HG02763 (cell line): Measurements from ENCODE around the gene SLCO2A1.

ENCODE experiments used
- ATAC-seq: cut with Tn5 transposase; IDR thresholded peaks from one replicate; pipeline ENCODE4 v1.9.1; 2021; ENCODE audit warnings: mild to moderate bottlenecking, moderate library complexity; ENCODE audit not compliant: unreplicated experiment

The SLCO2A1 gene

DNA sequence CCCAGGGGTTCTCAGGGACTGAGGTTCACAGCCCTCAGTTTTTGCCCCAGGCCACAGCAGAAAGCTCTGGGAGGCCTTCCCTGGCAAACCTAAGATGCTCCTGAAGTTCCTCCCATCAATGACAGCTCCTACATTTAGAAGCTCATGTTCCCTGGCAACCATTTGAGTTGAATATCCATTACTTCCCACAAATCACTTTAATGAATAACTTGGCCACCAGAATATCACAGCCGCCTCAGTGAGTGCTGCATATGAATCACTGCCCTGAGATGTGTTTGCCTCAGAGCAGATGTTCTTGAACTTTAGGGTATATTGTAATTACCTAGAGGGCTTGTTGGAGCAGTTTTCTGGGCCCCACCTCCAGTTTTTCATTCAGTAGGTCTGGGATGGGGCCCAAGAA, 27.4 kb downstream of the SLCO2A1 start:
- no peak for ATAC-seq

DNA sequence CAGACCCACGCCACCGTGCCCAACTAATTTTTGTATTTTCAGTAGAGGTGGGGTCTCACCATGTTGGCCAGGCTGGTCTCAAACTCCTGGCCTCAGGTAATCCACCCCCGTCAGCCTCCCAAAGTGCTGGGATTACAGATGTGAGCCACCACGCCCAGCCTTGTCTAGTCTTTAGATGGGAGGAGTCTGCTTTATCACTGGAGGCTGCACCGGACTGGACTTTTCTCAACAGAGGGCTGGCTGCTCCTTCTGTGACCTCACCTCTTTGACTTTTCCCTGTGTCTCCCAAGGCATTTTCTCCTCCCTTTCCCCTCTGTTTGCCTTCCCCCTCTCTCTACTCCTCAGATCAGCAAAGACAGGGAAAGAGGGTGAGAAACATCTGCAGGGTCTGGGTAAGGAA, 28.5 kb downstream of the SLCO2A1 start:
- ATAC-seq: no peak

DNA sequence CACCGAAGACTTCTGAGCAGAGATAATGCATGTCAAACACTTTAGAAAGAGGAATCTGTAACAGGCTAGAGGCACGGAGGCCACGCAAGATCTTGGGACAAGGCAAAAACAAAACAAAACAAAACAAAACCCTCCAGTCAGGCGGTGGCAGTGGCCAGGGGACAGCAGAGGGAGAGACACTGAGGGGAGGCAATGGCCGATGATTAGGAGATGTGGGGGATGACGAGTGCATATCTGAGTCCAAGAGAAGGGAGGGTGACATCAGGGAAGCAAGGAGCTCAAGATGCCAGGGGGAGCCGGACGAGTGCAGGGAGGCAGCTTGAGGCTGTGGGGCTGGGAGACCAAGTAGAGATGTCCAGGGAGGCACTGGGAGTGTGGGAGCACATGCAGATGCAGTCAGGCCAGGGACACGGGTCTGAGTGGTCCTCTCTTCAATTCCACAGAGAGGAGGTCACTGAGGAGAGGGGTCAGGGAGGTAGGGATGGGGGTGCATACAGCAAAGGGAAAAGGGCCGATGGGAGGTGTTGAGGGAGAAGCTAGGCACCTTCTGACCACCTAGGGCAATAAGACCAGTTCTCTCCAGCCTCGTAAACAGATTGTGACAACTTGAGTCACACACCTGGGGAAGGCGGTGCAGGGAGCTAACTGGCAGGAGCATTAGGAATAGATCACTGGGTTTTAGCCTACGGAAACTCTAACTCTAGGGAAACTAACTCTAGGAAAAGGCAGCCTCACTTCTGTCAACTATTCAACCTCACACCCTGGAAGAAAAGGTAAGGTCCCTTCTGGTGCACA, 29.6 kb downstream of the SLCO2A1 start:
- no peak for ATAC-seq

DNA sequence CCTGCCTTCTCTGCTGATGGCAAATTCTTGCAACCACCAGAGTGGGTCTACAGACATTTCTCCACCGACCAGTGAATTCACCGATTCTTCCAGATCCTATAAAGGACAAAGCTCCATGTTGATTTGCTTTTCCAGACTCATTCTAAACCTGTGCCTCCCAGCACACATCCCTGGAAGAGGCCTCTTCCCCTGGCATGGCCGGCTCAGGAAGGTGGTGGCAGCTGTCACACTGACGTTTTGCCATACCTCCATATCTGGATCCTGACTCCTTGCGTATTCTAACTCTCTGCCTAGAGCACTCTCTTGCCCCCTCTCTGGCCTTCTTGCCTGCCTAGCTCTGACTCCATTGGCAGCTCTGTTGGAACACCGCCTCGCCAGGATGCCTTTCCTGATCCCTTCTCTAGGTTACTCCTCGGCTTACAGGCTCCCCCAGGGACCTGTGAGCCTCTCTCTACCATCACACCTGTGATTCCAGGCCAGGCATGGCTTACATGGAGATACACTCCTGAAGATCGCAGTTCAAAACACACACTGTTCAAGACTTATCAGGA, 31.0 kb downstream of the SLCO2A1 start:
- ATAC-seq: no peak

DNA sequence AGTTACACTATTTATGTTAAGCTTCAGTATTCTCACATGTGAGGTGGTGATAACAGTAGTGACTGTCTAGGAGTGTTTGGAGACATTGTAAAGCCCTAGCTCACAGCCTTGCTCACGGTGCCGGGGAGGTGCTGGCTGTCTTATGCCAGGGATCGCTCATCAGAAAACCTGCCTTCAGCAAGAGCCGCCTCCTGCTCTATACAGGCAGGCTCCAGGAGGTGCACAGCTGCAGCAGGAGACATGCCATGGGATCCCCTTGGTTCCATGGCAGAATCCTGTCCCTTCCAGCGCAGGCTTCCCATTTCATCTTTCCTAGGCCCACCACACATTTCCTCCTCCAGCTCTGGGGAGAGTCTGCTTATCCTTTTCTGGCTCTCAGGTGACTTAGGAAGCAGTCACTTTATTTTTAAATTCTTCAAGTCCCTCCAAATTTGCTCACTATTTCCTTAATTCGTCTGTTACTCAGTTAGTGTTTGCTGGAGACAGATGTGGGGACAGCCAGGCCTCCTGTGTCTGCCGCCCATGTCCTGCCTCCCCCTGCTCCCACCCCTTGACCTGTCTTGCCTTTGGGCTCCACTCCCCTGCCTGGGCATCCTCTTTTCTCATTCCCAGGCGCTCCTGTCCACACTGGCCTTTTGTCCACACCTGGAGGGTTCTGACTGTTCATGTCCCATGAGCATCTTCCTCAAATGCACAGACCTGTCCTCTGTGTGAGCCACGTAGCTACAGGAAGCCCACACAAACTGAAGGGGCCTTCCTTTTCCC, 31.7 kb downstream of the SLCO2A1 start:
- no peak for ATAC-seq

DNA sequence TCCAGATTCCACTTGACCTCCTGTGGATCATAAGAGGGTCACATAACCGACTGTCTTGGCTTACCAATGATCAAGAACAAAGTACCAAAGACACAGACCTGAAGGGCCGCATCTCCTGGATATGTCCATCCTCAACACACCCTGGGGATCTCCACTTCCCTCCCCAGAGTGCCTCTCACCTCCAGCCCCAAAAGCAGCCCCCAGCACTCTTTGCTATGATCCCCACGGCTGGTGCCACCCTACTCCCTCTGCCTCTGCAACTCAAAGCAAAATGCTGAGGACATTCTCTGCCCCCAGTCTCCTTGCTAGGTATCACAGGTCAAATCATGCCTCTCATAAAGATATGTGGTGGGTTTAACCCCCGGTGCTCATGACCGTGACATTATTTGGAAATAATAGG, 32.7 kb downstream of the SLCO2A1 start:
- no peak for ATAC-seq

DNA sequence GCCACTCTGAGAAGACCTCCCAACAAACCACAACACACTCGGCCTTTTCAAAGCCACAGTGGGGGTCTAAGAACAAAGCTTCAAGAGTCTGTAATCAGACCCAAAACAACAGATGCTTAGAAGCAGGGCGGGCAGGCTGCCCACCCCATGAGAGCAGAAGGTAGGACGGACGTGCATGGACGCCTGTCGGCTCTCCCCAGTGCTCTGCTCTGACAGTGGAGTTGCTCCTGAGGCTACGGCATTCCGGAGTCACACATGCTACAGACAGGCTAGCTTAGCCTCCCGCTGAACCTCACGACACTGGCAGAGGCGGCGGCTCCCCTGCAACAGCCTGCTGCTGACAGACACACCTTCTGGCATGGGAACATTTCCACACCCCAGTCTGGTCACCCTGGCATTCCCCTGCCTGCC, 33.5 kb downstream of the SLCO2A1 start:
- ATAC-seq: no peak

DNA sequence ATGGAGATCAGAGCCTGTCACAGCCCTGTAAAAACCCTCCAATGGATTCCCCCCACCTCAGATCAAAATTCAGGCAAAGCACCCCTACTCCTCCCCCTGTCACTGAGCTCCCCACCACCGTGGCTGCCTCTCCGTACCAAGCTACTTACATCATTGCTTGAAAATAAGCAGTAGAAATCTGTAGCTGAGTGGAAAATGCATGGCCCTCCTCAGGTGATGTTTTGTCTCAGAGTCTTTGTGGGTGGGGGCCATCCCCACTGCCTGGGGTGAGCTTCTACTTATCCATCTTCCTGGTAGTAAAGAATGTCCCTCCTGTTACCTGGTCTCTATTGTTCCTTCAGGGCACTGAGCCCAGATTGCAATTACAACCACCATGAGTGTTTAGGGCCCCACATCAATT, 34.5 kb downstream of the SLCO2A1 start:
- no peak for ATAC-seq

DNA sequence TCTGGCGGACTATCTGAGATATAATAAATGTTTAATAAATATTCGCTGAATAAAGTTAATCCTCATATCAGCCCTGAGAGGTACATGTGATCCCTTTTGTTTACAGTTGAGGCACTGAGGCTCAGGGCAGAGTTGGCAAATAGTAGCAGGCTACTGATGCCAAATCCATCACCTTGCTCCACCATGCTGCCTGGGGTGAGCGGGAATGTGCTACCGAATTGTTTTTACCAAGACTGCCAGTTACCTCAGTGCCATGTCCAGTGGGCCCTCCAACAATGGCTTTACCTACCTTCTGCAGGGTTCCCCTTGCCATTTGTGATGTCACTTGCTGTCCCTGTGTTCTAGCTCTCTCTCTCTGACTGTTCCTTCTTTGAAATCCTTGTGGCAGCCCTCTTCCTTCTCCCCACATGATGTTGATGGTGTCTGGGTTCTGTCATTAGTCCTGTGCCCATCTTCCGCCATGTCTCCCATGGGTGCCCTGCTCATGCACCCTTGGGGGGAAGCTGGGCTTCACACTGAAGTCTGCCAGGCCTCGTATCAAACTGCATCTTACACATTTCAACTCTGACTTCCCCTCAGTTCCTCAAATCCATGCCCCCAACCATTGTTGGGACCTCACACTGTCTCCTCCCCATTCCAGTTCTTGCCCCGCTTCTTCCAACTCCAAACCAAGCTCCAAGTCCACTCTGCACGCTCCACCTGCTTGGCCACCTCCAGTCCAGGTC, 35.4 kb downstream of the SLCO2A1 start:
- no peak for ATAC-seq

DNA sequence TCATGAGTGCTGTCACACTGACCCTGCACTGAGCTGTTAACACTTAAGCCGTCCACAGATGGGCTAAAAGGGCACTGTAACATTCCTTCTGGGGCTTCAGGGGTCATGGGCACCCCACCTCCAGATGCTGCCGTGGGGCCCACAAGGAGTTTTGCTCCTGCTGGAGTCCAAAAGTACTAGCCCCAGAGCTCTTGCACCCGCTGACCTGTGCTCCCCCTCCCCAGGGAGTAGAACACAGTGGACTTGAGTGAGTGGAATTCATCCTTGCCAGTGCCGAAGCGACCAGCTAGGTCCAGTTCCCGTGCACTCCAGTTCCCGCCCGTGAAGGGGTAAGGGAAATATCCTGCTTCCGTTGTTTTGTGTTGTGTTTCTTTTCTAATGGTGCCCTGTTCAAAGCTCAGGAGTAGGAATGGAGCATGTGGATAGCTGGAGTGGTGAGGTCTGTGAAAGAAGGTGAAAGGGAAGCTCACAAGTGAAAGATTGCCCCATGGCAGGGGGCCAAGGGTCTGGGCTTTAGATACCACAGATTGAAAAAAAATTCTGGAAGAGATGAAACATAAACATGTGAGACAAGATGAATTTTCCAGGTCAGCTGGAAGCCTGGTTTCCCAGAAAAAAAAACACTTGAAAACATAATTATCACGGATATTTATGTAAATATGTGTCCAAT, 36.6 kb downstream of the SLCO2A1 start:
- no peak for ATAC-seq

DNA sequence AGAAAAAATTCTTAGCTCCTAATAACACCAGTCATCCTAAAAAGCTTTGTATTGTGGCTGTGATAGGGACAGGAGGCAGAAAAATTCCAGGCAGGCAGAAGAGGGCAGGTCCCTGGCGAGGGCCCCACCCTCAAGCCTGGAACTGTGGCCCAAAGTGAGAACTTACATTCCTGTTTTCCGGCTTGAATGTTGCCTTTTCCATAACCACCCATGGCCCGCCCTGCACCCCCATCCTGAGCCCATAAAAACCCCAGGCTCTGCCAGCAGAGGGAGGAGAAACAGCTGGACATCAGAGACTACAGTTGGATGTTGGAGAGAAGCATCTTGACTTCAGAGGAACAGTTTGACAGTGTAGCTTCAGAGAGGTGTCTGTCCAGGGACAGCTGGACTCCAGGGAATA, 37.3 kb downstream of the SLCO2A1 start:
- no peak for ATAC-seq

DNA sequence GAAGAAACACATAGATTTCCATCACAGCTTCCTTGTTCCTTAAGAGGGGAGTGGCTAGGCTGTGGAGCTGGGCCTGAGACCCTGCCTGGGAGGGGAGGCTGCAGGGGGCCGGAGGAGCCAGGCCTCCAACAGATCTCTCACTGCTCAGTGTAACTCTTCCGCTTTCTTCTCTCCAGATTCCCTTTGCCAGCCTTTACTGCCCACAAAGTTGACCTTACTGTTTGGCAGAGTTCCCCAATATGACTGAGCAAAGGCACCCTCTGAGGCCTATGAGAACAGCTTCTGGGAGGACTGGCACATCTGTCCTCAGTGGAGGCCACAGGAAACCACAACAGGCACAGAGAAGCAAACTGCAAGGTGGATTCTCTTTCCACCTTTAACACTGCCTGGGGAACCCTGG, 38.1 kb downstream of the SLCO2A1 start:
- no peak for ATAC-seq

DNA sequence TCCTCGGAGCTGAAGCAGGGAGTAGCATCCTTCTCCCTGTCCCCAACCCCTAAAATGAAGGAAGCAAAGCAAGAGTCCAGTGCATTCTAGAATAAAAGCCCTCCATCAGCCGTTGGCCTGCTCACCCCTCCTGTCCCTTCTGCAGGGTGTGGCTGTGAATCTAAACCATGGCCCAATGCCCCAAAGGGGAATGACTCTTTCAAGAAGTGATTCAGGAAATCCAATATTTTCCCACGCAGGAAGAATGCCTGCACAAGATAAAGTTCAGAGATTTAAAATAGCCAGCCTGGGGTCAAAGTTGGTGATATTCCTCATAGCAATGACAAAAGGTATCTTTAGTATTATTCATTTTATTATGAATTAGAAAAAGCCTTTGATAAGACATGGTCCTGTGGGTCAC, 38.5 kb downstream of the SLCO2A1 start:
- no peak for ATAC-seq

DNA sequence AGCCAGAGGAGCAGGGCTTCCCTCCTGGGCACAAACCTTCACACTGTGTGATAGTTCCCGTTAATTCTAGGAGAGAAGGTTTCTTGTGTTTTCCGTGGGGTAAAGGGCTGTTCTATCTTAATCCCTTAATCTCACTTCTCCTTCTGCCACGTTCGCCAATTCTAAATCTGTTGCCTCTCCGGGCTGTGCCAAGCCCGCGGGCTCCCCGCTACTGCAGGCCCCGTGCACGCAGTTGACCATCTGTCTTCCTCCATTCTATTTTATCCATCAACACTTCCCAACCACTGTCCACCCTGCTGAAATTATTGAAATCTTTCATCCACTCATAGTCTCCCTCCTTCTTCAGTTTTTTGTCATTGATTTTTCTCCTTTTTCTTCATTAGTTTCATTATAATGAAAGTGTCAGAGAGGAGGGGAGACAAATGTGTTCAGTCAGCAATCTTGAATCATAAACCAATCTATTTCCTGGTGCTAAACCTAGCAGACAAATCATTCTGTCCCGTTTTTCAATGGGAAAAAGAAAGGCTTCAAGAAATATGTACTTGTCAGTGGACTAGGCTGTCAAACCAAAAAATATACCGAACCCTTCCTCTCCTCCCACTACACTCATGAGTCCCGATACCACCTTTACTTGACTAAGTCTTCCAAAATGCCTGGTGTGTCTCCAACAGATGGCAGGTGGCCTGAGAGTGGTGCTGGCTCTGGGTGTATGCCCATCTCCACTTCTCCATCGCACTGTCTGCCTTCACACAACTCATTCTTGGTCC, 39.6 kb downstream of the SLCO2A1 start:
- no peak for ATAC-seq

DNA sequence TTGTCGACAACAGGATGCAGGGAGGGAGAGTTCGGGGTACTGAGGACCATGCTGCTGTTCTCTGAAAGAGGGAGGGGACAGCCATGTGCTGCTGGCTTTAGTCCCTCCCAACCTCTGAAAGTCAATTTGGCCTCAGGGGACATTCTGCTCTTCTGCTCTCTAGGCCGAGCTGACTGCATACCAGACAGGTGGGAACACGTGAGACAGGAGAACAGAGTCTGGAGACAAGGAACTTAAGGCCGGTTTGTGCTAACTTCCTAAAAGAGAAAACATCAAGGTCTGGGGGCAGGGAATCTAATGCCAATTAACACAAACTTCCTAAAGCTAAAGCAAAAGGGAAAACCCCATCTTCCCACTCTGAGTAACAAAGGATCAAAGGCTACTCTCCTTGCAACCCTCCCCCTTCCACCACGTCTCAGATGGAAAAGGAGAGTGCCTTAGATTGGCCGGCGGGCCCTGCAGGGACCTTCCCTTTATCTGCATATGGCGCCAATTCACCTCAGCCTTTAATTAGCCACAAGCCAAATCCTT, 41.0 kb downstream of the SLCO2A1 start:
- ATAC-seq: no peak

DNA sequence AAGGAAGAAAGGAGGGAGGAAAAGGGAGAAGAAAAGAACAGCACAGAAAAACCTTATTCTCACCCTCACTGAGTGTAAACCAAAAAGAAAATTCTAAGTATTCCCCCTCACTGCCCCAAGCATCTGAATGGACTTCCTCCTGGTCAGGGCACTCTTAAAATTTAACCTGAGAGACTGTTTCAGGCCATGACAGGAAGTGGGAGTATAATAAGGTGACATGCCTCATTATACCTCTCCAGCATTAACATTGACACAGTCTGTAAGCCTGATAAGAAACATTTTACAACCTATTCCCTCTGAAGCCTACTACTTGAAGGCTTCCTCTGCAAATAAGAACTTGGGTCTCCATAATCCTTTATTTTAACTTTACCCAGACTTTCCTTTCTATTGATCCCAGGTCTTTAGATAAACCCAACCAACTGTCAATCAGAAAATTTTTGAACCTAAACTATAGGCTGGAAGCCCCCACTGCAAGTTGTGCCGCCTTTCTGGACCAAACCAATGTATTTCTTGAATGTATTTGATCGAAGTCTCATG, 41.7 kb downstream of the SLCO2A1 start:
- no peak for ATAC-seq

DNA sequence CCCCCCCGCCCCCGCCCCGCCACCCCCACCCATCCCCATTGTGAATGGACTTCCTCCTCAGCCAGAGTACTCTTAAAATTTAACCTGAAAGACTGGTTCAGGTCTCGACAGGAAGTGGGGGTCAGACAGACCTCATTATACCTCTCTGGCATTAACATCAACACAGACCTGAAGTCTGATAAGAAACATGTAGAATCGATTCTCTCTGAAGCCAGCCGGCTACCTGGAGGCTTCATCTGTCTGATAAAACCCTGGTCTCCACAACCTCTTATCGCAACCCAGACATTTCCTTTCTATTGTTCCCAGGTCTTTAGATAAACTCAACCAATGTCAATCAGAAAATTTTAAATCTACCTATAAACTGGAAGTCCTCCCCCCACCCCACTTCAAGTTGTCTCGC, 42.6 kb downstream of the SLCO2A1 start:
- no peak for ATAC-seq

DNA sequence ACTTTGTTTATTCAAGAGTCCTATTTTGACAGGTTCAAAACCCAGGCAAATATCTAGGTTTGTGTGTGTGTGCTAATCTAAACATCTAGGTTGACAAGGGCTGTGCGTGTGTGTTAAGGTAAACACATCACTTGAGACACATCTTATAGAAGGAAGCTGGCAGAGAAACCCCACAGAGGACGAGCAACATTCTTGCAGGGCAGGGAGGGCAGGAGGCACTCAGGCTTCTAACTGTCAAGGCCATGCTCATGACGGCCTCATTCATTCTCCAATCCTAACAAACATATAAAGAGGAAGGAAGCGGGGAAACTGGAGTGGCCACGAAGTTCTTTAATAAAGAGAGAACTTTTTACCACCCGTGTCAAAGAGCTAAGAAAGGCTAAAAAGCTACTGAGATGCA, 43.4 kb downstream of the SLCO2A1 start:
- ATAC-seq: no peak

DNA sequence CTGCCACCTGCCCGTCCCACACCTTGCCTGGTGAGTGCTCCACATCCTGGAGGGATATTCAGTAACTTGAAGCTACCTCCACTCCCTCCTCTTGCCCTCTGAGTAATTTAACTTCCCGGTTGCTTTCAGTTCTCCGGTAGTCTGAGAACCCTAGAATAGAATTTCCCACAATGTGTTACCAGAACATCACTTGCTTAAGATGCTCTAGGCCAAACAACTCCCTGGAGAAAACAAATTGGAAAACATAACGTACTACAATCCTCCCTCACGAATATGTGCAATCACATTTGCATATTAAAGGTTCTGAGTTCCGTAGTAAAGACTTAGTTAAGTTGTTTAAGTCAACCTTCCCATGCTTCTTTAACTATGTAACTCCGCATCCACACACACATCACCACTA, 44.8 kb downstream of the SLCO2A1 start:
- ATAC-seq: no peak
